ENCODE measurements around the gene ELOB.

DNA sequence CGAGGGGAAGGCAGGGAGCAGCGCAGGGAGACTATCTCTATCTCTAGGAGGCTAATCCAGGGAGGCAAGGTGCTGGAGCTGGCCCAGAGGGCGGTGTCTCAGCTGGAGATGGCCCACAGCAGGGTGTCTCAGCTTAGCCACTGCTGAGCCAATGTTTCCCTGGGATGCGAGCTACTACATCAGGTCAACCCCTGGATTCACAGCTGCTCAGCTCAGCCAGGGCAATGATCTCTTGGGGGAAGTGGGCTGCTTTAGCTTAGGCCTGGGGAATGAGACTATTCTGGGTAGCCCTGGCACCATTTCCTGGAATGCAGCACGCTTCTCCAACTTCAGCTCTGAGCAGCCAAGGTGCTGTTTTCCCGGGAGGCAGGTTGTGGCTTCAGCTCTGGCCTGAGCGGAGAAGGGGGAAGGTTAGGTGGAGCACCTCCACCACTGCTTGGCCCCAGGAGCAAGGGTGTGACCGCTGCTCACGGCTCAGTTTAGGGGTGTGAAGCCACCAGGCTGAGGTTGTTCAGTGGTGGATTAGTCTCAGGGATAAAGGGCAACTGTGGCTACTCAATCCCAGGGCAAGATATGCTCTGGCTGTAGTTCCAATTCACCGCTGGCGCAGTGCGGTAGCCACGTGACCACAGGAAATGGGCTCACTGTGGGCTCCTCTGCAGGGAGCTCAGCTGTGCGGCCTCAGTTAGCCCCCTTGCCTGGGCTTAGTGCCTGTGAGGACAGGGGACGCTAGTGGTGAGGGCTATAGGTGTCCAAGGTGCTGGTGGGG is 34.8 kb upstream of the ELOB start:
- TF ChIP-seq ETV6 (conservative IDR thresholded peaks at IDR 0.05 in 1 of 2, IDR thresholded peaks at IDR 0.05 in 1 of 2; ENCODE audit: borderline replicate concordance in 1 of 2, low read depth in 1 of 2): no peak
- TF ChIP-seq ZNF274 (IDR thresholded peaks at IDR 0.05; ENCODE audit: insufficient read depth, insufficient read length): no peak
- no peak for TF ChIP-seq KDM1A (IDR thresholded peaks at IDR 0.05; ENCODE audit: borderline replicate concordance)
- no peak for TF ChIP-seq TBL1XR1 (IDR thresholded peaks at IDR 0.05; ENCODE audit: low read depth, low read length)
